ENCODE measurements around the gene NSG2.
"Not testable (repeated sequence)": the region's sequence is repeated elsewhere in the genome, so short reads cannot be mapped to it uniquely, and the experiment has no call there.

NSG2 gene

DNA sequence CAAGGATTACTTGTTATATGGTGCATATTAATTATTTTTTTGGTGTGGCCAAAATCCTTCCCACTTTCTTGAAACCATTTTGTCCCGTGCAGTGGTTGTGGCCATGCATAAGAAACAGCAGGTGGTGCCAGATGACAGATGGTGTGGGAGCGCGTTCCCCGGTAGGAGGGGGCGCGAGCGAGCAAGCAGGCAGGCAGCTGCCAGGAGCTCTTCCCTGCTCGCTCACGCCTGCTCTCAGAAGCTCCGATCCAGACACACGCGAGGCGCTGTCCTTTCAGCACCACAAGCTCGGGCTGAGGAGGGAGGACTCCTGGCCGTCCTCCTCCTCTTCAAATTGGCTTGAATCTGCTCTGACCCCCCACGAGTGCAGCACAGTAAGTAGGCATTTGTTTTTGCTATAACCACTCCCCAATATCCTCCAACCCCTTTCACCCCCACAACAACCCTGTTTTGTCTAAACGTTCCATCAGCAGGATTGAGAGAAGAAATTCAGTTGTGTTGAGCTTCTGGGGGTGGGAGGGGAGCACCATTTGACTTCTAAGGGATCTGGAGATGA, at the start of gene NSG2:
Gene NSG2, plus strand, starts transcription at position 237 of the 556 bp plus-strand sequence. CDS start 1,050 bp downstream, outside the sequence.
- DNase-seq: no peak

DNA sequence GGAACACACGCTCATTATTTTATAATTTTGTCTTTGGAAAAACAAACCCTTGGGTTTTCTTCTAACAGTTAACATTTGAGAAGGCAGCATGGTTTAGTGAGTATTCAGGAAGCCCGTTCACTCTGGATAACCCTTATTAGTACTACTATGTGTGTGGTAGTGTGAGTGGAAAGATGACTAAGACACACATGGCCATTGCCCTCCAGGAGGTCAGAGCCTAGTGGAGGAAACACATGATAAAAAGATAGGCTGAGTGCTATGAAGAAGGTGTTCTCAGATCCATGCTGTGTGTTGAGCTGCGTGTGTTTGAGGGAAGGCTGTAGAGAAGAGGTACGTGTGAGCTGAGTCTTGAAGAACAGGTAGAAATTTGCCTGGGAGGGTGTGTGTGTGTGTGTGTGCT, 48.2 kb upstream of the NSG2 start:
- DNase-seq: no peak

DNA sequence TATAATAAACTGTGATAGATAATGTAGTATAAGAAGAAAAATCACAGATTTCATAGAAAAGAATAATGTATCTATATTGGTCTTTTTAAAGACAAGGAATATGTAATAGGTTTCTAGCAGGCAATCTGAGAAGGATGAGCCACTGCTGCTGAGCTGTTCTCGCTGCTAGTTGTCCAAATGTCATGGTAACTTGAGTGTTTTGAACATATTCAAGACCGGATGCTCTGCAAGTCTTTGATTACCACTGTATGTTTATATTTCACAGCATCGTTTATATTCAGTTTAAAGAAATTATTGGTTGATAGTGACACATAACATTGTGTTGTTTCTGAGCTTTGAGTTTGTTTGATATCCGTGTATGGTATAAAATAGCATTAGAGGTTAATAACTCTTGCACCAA, 47.0 kb upstream of the NSG2 start:
- no peak for DNase-seq

DNA sequence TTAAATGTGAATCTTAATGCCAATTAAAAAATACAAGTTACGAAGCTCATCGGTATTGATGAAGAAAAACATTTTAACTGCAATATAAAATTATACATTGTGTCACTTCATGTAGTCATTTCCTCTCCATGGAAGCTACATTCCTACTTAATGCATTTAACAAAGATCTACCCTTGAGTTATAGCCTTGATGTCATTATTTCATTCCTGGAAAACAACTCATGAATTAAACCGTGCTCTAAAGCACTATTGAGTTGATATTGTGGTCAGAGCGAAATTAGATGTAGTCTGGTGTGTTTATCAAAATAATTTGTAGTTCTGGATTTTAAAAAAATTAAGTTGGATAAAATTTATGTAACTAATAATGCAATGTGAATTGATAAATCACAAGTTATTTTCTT, 45.4 kb upstream of the NSG2 start:
- DNase-seq: no peak

DNA sequence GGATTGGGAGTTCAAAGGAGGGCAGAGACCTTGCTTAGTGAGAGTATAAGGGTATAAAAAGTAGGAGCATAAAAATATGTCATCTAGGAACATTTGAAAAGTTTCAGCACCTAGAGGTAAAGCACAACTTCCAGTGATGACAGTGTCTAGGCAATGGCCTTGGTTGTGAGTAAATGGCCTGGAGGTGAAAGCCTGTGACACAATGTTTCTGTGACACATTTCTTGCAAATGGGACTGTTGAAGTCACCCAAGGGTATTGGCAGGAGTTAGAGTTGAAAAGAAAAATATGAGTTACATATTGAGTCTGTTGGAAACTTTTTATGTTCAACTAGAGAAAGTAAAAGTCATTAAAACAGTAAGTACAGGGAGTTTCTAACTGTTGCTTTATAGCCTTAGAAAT, 41.7 kb upstream of the NSG2 start:
- no peak for DNase-seq

DNA sequence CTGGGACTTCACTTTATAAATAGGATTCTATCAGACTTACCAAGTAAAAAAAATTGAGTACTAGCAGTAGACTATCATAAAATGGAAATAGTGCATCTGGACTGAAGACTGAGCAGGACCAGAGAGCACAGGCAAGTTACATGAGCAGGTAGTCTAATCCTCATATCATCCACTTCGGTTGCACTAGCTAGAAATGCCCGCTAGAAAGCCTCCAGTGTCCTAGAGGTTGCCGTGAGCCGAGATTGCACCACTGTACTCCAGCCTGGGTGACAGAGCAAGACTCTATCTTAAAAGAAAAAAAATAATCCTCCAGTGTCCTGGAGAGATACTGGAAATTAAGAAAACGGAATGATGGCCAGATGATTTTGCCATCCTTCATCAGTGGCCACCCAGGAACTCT, 36.6 kb upstream of the NSG2 start:
- DNase-seq: no peak

DNA sequence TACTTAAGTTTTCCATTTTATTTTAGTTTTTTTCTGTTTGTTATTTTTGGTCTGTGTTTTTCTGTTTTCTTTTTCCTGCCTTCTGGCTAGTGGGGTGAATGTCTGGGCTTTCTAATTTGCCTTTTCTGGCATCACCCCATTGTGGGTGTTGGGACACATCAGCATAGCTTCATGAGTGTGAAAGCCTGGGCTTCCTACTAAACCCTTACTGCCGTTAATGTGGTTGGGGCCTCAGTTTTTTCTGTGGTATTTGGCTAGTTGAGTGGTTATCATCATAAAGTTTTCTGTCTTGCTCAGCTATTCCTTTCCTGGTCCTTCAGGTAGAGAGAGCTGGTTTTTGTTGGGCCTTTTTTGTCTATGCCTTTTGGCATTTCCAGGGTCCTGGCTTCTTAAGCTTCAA, 35.1 kb upstream of the NSG2 start:
- no peak for DNase-seq

DNA sequence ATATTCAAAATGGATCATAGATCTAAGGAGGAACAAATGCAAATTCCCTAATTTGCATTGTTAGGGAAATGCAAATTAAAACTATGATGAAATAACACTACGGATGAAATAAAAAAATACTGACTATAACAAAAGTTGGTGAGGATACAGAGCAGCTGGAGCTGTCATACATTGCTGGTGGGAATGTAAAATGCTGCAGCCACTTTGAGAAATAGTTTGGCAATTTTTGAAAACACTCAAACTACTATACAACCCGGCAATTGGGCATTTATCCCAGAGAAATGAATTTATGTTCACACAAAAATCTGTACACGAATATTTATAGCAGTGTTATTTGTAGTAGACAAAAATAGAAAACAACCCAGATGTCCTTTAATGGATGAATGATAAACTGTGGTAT, 34.1 kb upstream of the NSG2 start:
- no peak for DNase-seq

DNA sequence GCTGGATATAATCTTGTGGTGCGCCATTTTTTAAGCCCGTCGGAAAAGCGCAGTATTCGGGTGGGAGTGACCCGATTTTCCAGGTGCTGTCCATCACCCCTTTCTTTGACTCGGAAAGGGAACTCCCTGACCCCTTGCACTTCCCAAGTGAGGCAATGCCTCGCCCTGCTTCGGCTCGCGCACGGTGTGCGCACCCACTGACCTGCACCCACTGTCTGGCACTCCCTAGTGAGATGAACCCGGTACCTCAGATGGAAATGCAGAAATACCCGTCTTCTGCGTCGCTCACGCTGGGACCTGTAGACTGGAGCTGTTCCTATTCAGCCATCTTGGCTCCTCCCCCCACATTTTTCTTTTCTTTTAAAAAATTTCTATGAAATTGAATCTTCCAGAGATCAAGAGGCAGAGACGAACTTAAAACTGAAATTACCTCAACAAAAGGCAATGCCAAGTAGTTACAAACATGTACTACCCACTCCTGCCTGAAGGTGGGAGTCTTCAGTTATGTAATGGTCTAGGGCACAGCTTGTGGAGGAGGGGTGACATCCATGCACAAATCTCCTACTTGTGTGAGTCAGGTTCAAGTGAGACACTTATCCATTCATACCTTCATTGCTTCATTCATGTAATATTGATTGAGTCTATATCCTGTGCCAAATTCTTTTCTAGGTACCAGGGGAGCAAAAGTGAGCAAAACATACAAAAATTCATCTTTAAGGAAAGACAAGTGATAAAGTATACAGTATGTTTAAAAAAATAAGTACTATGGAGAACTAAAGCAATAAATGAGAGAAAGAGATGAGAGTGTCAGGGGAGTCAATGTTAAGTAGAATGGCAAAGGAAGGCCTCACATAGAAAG, 25.2 kb upstream of the NSG2 start:
- not testable (repeated sequence) for DNase-seq

DNA sequence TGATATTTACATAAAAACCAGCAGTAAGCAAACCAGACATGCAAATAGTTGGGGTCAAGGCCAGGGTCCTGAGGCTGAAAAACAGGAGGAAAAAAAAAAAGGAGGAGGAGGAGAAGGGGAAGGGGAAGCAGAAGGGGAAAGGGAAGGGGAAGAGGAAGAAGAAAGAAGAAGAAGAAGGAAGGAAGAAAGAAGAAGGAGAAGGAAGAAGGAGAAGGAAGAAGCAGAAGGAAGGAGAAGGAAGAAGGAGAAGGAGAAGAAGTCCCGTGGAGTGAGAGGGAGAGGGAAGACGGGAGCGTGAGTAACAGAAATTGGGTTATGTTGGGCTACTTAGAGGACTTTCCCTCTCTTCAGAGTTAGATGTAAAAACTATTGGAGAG, 24.6 kb upstream of the NSG2 start:
- no peak for DNase-seq

DNA sequence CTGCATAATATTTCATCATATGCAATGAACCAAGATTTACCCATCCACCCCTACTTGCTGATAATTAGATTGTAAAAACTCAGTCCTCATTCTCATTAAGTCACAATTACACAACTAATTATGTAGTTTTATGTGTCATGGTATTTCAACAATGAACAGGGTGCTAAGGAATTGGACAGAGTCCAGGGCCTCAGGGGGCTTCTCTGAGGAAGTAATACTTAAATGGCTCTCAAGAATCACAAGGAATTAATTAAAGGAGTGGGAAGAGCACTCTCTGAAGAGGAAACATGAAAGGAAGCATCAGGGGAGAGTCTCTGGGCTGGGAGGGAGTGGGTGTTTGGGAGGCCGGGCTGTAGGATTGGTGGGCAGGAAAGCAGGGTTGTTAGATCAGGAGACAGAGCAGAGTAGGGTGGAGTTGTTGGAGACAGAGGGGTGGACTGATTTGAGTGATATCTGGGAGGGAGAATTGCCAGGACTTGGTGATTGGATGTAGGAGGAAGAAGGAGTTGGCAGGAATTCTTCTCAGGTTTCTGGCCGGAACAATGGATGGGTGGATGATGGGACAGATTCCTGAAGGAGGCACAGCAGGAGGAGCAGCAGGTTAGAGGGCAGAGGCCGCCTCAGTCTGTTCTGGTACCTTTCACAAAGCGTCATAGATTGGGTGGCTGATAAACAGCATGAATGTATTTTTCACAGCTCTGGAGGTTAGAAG, 23.0 kb upstream of the NSG2 start:
- no peak for DNase-seq

DNA sequence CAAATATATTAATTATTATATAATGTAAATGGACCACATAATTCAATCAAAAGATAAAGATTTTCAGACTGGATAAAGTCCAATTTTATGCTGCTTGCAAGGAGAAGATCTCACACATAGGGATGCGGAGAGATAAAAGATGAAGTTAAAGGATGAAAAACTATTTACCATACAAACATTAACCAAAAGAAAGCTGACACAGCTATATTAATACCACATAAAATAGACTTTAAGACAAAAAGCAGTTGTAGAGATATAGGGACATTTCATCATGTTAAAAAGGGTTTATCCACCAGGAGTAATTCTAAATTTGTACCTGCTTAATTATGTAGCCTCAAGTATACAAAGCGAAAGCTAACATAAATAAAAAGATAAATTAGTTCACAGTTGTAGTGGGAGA, 15.2 kb upstream of the NSG2 start:
- DNase-seq: no peak

DNA sequence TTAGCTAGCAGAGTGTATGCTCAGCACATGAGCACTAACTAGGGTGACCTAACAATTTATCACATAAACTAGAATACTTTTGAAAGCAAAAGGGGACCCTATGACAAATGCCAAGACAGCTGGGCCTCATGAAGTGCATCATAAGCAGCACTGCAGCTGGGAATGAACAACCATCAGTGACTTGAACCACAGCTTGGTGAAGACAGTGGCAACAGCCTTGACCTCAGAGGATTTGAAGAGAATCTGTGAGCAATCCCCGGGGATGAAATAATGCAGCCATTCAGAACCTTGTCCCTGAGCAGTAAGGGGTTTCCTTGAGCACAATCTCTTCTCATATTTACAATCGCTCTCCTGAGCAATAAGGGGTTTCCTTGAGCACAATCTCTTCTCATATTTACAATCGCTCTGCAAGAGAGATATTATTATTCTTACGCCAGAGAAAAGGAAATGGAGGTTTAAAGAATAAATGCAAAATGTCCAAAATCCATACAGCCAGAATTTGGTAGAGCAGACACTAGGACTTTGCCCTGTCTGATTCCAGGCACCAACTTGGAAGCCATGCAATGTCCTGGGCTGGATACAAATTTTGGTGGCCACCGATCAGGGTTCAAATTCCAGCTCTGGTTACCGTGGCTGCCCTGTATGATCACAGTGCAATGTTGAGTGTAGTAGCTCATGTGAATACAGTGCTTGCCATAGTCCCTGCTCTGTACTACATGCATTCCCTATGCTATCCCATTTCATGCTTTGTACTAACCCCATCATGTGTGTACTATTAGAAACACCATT, 846 bp upstream of the NSG2 start:
- DNase-seq: no peak

DNA sequence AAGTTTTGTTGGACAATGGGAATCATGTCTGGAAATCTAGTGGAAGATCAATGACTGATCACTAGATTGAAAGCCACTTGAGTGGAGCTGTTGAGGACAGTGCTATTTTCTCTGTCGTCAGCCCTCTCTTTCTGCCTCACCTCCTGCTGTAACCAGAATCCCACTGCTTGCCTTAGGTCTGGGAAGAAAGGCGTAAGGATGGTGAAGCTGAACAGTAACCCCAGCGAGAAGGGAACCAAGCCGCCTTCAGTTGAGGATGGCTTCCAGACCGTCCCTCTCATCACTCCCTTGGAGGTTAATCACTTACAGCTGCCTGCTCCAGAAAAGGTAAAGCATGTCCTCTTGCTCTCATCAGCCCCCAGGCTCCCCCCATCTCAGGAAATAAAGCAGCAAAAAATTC, 1.1 kb downstream of the NSG2 start:
- no peak for DNase-seq

DNA sequence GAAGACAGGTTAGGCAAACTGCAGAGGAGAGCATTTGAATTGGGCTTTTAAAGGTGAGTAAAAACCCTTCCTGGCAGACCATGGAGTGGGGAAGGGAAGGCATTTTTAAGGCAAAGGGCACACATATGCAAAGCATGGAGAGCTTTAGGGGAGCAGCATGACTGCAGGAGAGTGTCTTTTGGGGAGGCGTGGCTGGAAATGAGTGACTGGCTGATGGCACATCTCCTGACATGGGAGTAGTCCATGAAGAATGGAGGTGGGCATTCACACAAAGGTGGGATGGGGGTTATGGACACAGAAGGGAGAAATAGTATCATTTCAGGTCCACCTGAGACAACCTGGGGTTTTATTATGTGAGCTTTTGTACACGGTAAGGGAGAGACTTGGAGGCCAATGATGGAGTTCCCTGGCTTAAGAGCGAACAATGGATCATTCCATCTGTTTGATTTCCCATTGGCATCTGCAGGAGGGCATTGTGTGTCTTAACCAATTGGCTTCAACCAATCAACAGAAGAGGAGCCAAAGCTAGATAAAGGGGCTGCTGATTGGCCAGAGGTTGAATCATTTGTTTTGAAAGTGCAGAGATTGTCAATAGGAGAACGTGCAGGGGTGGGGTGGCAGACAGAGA, 2.1 kb downstream of the NSG2 start:
- DNase-seq: no peak

DNA sequence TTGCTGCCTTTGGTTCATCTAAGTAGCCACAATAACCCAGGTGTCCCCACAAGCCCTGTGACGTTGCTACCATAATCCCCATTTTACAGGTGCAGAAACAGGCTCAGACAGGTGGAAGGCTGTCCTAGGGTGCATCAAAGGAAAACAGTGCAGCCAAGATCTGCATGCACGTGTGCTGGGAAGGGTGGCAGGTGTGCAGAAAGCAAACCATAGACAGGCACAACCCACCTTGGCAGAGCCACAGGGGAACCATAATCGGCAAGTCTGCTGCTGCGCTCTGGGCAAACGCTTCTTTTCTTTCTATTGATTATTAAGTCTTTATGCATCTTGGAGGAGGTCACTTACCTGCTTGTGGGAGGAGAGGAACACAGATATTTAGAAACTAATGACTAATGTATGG, 7.1 kb downstream of the NSG2 start:
- DNase-seq: no peak

DNA sequence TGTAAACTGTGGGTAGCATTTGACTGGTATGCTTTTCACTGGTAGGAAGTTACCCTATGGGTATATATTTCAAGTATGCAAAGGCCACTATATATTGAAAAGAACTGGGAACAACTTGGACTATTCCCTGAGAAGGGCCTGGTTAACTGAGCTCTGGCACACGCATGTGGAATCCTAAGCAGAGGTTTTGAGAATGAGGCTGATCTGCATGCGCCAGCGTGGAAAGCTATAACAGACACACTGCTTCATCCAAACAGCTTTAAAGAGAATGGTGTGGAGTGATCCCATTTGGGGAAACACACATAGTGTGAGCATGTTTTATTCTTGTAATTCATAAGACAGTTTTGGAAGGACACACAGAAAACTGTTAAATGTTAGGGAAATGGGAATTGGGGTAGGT, 8.4 kb downstream of the NSG2 start:
- DNase-seq: no peak

DNA sequence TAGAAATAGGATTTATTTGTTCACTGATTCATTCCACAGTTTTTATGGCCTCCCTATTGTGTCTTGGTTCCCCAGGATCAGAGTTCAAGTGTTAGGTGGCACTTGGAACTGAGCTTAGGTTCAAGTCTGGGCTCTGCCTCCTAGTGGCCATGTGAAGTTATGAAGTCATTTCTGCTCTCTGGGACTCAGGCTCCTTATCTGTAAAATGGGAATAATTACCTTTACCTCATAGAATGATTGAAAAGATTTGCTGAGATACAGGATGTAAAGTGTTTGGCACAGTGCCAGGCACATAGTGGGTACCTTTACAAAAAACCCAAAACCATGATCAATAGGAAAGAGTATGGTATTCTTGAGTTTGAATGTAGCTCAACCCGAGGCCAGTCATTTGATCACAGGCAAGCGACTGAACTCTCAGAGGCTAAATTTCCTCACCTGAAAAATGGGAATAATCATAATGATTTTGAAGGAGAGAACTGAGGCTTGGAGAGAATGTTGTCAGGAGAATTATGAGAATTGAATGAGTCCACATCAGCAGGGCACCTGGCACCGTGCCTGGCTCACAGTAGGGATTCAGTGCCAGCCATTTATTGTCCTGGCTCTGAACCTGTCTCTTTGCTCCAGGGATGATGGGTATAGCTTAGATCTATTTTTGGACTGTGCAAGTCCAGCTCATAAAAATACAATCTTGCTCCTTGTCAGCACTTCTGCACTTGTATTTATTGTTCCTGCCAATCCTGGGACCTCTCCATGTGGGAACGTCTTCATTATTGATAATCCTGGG, 10.8 kb downstream of the NSG2 start:
- DNase-seq: no peak

DNA sequence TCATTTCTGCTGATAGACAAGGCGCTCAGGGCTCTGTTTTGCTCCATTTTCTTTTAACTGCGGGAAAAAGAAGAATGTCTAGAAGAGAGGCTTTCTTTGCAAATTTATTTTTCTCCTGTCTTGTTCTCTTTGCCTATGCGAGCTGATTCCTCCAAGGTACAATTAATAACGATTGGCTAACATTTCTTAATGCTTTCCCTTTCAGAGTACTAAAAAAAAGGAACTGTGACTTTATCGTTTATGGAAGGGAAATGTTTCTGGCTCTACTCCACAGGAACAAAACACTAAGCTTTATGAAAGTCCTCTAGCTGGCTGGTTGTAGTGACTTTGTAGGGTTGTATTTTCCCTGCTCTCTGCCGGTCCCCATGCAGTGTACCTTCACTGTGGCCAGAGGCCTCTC, 11.7 kb downstream of the NSG2 start:
- no peak for DNase-seq

DNA sequence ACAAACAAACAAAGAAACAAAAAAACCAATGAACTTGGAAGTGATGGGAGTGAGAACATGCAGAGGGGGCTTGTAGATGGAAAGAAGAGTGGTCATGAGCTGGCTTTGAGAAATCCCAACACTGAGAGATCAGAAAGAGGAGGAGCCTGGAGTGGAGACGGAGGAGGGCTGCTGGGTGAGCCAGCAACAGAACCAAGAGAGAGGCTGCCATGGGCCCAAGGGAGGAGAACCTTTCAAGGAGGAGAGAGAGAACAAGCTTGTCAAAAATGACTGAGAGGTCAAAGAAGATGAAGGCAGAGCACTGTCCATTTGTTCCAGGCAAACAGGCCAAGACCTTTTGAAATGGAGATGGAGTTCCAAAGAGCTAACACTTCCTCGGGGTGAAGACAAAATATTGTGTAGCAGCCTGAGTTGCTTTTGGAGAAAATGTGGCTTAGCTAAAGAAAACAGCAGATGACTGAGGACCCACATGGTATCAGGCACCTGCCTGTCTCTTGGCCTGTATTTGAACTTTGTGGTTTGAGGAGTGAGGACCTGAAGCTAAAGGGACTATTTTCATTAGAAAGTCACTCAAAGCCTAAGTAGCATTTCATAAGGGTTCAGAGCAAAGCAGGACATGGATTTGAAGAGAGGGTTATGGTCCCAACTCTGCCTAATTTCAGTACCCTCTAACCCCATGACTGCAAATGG, 13.1 kb downstream of the NSG2 start:
- DNase-seq: no peak

DNA sequence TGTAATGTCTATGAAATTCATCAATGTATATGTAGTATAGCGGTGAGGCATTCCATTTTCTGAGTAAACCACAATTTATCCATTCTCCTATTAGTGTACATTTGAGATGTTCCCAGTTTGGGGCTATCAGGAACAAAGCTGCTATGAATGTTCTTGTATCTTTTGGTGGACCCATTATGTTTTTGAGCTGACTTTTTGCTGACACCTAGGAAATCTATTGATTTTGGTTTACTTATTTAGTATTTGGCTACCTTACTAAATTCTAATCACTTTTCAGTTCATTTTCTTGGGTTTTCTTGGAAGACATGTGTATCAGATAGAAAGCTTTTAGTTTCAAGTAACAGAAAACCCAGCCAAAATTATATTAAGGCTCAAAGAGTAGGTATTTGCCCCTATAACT, 13.7 kb downstream of the NSG2 start:
- no peak for DNase-seq
